Fibroblast of lung (primary cell): ENCODE data around the gene RAPGEF6. TPM values are rescaled to one million over a fixed set of nuclear protein-coding genes. Genes with fewer than 3 reads are reported as not detected.

Experiments
- DNase-seq, 2 donors: peaks; one replicate each; pipeline versions ENCODE4 v3.0.0 to v3.0.0-alpha.2; 2010; ENCODE audit warnings: low read depth in 2 of 2
- H2AFZ ChIP-seq: 2 replicates; pipeline ENCODE4 v1.5.1; 2012; ENCODE audit warnings: low read length, control low read depth, inconsistent platforms
- H3K27ac ChIP-seq: 2 replicates; pipeline ENCODE4 v1.5.1; 2011; ENCODE audit warnings: low read length, control low read depth; ENCODE audit not compliant: insufficient read depth
- H3K27me3 ChIP-seq: 2 replicates; pipeline ENCODE4 v1.5.1; 2011; ENCODE audit warnings: mild to moderate bottlenecking, low read length; ENCODE audit not compliant: control insufficient read depth, insufficient read depth
- H3K36me3 ChIP-seq: 2 replicates; pipeline ENCODE4 v1.5.1; 2011; ENCODE audit warnings: low read length; ENCODE audit not compliant: control insufficient read depth, insufficient read depth
- H3K4me1 ChIP-seq: 2 replicates; pipeline ENCODE4 v1.5.1; 2011; ENCODE audit warnings: low read length; ENCODE audit not compliant: control insufficient read depth, insufficient read depth; ENCODE audit errors: extremely low read depth
- H3K4me2 ChIP-seq: 2 replicates; pipeline ENCODE4 v1.5.1; 2011; ENCODE audit warnings: low read length, control low read depth; ENCODE audit not compliant: insufficient read depth; ENCODE audit errors: extremely low read depth
- H3K4me3 ChIP-seq, 4 experiments: fragments of 200-600 bp in 1 of 4; sonication (generic) in 1 of 4; replicated peaks in 1 of 4; 2 replicates each; pipeline ENCODE4 v1.5.1; 2011 to 2016; ENCODE audit warnings: low read length in 4 of 4, low read depth in 3 of 4, mild to moderate bottlenecking in 3 of 4, control low read depth in 2 of 4, inconsistent platforms in 1 of 4, mixed read lengths in 1 of 4; ENCODE audit not compliant: insufficient read depth in 1 of 4; ENCODE audit errors: control extremely low read depth in 1 of 4
- H3K79me2 ChIP-seq: 2 replicates; pipeline ENCODE4 v1.5.1; 2012; ENCODE audit warnings: mild to moderate bottlenecking, low read length, inconsistent platforms; ENCODE audit not compliant: control insufficient read depth, insufficient read depth
- H3K9ac ChIP-seq: 2 replicates; pipeline ENCODE4 v1.5.1; 2011; ENCODE audit warnings: mild to moderate bottlenecking, low read length, control low read depth; ENCODE audit not compliant: insufficient read depth
- H3K9me3 ChIP-seq: 2 replicates; pipeline ENCODE4 v1.5.1; 2012; ENCODE audit warnings: low read depth, low read length; ENCODE audit not compliant: control insufficient read depth, insufficient read depth
- H4K20me1 ChIP-seq: 2 replicates; pipeline ENCODE4 v1.5.1; 2011; ENCODE audit warnings: low read length; ENCODE audit not compliant: control insufficient read depth, insufficient read depth; ENCODE audit errors: extremely low read depth
- EZH2 ChIP-seq: IDR thresholded peaks from 2 replicates; pipeline ENCODE4 v1.5.1; 2012; ENCODE audit warnings: low read length, control low read depth, mild to moderate bottlenecking; ENCODE audit errors: missing control alignments
- polyA plus RNA-seq, 2 donors: library from polyadenylated mRNA; depleted of rRNA in 1 of 2; stranded (reverse) in 1 of 2; unstranded in 1 of 2; fragments of >200 nt; gene quantifications; 2 replicates each; pipeline ENCODE4 v1.2.1, GENCODE V29; 2011 to 2012; ENCODE audit warnings: missing spikeins in 1 of 2
- total RNA-seq: library from RNA; depleted of rRNA; stranded (reverse); fragments of >200 nt; gene quantifications from 2 replicates; pipeline ENCODE4 v1.2.1, GENCODE V29; 2014
- TF ChIP-seq, protein P1 (sequence below), 2 donors: IDR thresholded peaks in 1 of 2; conservative IDR thresholded peaks in 1 of 2; 1 replicate in 1 of 2; 2 replicates in 1 of 2; pipeline ENCODE4 v1.5.1; 2011 to 2012; ENCODE audit warnings: low read length in 2 of 2, control low read depth in 1 of 2, inconsistent platforms in 1 of 2, low read depth in 1 of 2, mild to moderate bottlenecking in 1 of 2

The RAPGEF6 gene
- total and polyA plus RNA-seq, 2 donors (not counting 1 experiment from before 2014, with no cell fraction given): 10.2 to 35.7 TPM

DNA sequence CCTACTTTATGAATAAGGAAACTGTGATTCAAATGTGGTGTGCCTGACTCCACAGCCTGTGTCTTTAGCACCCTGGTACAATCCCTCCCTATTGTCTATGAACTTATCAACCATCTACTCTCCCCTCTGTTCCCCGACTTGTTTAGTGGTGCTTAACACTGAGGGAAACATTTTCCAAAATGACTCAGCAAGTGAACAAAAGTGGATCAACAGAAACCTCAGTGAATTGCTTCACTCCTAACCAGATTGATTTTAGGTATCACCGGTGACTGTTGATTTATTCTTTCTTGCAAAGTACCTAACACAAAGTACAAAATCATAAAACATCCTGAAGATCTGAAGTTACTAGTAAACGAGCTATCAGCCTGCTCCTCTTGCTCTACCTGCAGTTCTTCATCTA is 42.1 kb upstream of the RAPGEF6 start:
- Histone ChIP-seq H3K79me2 (no peaks in the 10 kb centered on the region), H4K20me1 (no peaks in the 10 kb centered on the region), H3K4me1 (peaks cover 12% of the 10 kb centered on the region), H3K4me2 (no peak overlapping the region), H3K27ac (no peak overlapping the region), H2AFZ (no peak overlapping the region), H3K27me3 (no peaks in the 10 kb centered on the region), H3K9me3 (no peaks in the 10 kb centered on the region), H3K9ac (no peak overlapping the region), H3K4me3 (no peak overlapping the region), H3K36me3 (peaks cover 3% of the 10 kb centered on the region)
- no peak for TF ChIP-seq EZH2
- TF ChIP-seq, protein P1, sequence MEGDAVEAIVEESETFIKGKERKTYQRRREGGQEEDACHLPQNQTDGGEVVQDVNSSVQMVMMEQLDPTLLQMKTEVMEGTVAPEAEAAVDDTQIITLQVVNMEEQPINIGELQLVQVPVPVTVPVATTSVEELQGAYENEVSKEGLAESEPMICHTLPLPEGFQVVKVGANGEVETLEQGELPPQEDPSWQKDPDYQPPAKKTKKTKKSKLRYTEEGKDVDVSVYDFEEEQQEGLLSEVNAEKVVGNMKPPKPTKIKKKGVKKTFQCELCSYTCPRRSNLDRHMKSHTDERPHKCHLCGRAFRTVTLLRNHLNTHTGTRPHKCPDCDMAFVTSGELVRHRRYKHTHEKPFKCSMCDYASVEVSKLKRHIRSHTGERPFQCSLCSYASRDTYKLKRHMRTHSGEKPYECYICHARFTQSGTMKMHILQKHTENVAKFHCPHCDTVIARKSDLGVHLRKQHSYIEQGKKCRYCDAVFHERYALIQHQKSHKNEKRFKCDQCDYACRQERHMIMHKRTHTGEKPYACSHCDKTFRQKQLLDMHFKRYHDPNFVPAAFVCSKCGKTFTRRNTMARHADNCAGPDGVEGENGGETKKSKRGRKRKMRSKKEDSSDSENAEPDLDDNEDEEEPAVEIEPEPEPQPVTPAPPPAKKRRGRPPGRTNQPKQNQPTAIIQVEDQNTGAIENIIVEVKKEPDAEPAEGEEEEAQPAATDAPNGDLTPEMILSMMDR (conservative IDR thresholded peaks at IDR 0.05 in 1 of 2, IDR thresholded peaks at IDR 0.05 in 1 of 2; ENCODE audit: low read depth in 1 of 2, low read length in 2 of 2): no peak
- DNase-seq: peak in 1 of 2 donors; percentile 15

DNA sequence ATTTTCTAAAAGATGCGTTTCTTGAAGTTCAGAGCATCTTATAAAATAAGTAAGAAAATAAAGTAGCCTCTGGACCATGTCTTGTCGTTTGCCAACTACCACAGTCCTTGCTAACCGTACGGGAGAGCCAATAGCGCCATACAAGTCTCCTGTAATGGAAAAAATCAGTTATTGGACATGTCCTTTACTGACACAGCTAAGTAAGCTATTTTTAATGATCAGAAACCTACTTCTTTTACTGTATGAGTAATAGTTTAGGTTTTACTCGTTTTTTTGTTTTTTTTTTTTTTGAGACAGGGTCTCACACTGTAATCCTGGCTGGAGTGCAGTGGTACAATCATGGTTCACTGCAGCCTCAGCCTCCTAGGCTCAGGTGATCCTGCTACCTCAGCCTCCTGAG is 37.7 kb upstream of the RAPGEF6 start:
- Histone ChIP-seq H3K79me2 (peaks cover 4% of the 10 kb centered on the region), H3K9ac (no peak overlapping the region), H3K27me3 (no peaks in the 10 kb centered on the region), H3K27ac (peak overlapping the region; percentile 73), H3K4me2 (peak overlapping the region; percentile 39), H4K20me1 (no peaks in the 10 kb centered on the region), H2AFZ (no peak overlapping the region), H3K4me1 (peaks cover 17% of the 10 kb centered on the region), H3K4me3 (peak overlapping the region in 1 of 4 experiments; percentile 10), H3K36me3 (peaks cover 8% of the 10 kb centered on the region), H3K9me3 (no peaks in the 10 kb centered on the region)
- peak in 1 of 2 donors; percentile 20 for DNase-seq
- no peak for TF ChIP-seq EZH2
- TF ChIP-seq, protein P1 (conservative IDR thresholded peaks at IDR 0.05 in 1 of 2, IDR thresholded peaks at IDR 0.05 in 1 of 2; ENCODE audit: low read depth in 1 of 2, low read length in 2 of 2): no peak

DNA sequence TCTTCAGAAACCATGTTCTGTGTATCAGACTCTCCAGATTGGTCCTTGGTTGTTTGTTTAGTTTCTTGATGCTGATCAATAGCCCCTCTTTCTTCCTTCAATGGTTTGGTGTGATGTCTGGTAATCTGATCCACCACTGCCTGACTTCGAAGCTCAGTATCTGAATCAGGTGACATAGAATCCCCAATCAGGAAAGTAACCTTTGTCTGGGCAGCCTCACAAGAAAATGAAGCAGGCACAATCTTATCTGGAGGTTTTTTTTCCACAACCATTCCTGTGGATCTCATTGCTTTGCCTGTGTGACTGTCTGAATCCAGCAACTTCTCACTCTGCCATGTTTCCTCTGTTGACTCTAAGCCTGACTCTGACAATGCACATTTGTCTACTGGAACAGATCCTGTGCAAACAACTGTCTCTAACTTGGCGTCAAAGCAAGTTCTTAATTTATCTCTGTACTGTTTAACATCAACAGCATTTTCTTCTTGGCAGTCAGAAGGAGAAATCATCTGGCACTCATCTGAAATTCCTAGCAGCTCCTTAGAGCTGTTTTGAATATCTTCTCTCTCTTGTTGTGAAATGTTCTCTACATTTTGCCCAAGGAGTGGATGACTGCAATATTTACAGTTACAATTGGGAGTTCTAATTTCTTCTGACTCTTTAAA is 37.1 kb upstream of the RAPGEF6 start:
- Histone ChIP-seq H3K4me3 (peak overlapping the region in 1 of 4 experiments; percentile 10), H3K27ac (peak overlapping the region; percentile 73), H3K36me3 (peaks cover 8% of the 10 kb centered on the region), H2AFZ (no peak overlapping the region), H3K79me2 (peaks cover 4% of the 10 kb centered on the region), H3K9me3 (no peaks in the 10 kb centered on the region), H3K27me3 (no peaks in the 10 kb centered on the region), H3K4me2 (peak overlapping the region; percentile 41), H3K9ac (no peak overlapping the region), H3K4me1 (peaks cover 17% of the 10 kb centered on the region), H4K20me1 (no peaks in the 10 kb centered on the region)
- DNase-seq: peak; percentile 95 to 97
- TF ChIP-seq, protein P1 (conservative IDR thresholded peaks at IDR 0.05 in 1 of 2, IDR thresholded peaks at IDR 0.05 in 1 of 2; ENCODE audit: low read depth in 1 of 2, low read length in 2 of 2): no peak
- TF ChIP-seq EZH2: no peak
